Choroid plexus epithelial cell (primary cell): ENCODE data around the gene OSBPL2.

Experiments
- DNase-seq: peaks from one replicate; pipeline ENCODE4 v3.0.0-alpha.2; 2010; ENCODE audit warnings: low read depth
- H3K4me3 ChIP-seq: 2 replicates; pipeline ENCODE4 v1.5.1; 2011; ENCODE audit warnings: low read depth, mild to moderate bottlenecking, control low read depth, low read length, moderate library complexity
- TF ChIP-seq, protein P1 (sequence below): conservative IDR thresholded peaks from 2 replicates; pipeline ENCODE4 v1.5.1; 2011; ENCODE audit warnings: low read depth, mild to moderate bottlenecking, control low read depth, inconsistent platforms, low read length, moderate library complexity

The OSBPL2 gene

DNA sequence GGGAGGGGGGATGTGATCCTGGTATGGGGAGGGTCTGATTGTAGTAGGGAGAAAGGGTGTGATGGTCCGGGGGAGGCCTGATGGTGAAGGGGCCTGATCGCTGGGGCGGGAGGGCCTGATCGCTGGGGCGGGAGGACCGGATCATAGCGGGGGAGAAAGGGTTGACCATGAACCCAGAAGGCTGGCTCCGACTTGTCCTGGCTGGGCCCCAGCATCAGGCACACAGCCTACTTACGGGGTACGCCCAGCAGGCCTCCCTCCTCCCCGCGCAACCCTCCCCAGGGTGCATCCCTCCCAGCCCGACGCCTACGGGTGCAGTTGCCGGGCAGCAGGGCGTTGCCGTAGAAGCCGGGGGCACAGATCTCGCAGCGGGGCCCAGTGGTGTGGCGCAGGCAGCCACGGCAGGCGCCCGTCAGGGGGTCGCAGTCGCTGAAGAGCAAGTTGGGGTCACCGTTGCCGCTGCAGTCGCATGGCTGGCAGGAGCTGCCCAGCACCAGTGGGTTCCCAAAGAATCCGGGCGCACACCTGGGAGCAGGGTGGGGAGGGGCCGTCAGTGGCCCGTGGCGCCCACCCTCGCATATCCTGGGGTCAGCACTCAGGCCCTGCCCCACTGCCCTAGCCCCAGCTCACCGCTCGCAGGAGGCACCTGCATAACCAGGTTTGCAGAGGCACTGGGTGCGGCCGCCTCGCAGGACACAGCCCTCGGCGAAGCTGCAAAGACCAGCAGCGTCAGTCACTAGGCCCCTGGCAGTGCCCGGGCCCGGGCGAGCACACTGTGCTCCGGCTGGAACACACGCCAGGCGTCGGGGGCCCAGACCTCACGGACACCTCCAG, 85.0 kb downstream of the OSBPL2 start:
- DNase-seq = no peak
- TF ChIP-seq, protein P1, sequence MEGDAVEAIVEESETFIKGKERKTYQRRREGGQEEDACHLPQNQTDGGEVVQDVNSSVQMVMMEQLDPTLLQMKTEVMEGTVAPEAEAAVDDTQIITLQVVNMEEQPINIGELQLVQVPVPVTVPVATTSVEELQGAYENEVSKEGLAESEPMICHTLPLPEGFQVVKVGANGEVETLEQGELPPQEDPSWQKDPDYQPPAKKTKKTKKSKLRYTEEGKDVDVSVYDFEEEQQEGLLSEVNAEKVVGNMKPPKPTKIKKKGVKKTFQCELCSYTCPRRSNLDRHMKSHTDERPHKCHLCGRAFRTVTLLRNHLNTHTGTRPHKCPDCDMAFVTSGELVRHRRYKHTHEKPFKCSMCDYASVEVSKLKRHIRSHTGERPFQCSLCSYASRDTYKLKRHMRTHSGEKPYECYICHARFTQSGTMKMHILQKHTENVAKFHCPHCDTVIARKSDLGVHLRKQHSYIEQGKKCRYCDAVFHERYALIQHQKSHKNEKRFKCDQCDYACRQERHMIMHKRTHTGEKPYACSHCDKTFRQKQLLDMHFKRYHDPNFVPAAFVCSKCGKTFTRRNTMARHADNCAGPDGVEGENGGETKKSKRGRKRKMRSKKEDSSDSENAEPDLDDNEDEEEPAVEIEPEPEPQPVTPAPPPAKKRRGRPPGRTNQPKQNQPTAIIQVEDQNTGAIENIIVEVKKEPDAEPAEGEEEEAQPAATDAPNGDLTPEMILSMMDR = no peak
- no peak overlapping the region for H3K4me3 ChIP-seq

DNA sequence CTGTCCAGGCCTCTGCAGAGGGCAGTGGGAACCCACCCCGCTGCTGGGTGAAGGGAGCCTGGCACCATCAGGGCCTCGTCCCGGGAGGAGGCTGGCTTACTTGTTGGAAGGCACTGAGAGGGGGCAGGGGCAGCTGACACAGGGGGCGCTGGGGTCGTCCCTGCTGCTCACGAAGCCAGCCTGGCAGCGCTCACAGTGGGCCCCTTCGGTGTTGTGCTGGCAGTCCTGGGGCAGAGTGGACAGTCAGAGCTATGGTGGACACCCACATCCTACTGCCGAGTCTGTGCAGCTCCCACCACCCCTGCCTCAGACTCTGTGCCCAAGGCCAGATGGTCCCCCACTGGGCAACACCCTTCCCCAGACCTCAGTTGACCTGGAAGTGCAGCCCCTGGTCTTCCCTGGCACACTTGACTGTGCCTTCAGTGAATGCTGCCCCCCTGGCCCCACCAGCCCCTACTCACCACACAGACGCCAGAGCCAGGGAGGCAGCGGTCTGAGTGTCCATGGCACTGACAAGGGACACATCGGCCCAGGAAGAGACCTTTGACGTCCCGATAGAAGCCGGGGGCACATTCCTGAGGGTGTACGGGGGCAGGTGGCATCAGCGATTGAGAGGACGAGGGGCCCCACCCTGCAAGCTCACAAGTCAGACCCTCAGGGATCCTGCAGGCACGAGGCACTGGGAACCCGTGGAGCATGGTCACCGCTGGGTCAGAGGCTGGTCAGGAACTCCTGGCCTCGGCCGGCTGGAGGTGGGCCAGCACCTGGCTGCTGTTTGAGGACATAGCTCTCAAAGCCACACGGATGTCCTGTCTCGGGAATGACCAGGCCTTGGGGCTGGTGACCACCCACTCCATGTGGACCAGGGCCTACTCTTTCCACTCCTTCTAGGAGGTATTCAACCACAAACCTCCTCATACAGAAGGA, 85.9 kb downstream of the OSBPL2 start:
- TF ChIP-seq, protein P1 = no peak
- H3K4me3 ChIP-seq = no peak overlapping the region
- no peak for DNase-seq

- TF ChIP-seq, protein P1 = no peak
- no peak for DNase-seq
- H3K4me3 ChIP-seq = no peak overlapping the region
These were observed 87.0 kb downstream of the OSBPL2 start for GRCh38 chr20:62325172-62325905.

GRCh38 chr20:62326559-62326958, 88.2 kb downstream of the OSBPL2 start:
- H3K4me3 ChIP-seq = no peak overlapping the region
- DNase-seq = no peak
- TF ChIP-seq, protein P1 = no peak

DNA sequence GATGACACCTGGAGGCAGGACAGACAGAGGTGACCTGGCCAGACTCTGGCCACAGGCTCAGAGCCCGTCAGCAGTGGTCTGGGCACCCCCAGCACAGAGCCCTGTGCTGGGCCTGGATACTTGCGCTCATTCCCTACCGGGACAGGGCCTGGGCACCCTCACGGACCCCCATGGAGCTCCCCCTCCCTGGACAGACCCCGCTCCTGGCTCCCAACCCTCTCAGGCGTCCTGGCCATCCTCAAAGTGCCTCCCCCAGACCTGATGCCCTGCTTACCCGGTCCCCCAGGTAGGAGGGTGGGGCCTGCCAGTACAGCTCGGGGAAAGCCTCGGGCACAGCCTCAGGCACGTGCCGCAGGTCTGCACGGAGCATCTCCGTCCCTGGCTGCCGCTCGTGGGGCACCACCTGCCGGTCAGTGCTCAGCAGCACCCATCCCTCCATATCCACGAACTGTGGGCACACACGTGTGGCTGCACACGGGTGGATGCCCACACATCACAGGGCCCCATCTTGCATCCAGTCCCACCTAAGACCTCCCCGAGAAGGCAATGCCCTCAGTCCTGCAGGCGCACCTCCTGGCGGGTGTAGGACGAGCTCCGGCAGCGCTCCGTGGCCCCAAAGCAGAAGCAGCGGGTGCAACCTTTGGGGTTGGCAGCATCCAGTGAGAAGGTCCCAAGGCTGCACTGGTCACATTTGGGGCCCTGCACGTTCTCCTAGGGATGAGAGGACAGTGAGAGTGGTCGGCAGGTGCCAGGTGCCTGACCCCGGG, 88.8 kb downstream of the OSBPL2 start:
- no peak overlapping the region for H3K4me3 ChIP-seq
- DNase-seq = no peak

More for the DNA sequence above, 88.8 kb downstream of the OSBPL2 start:
- TF ChIP-seq, protein P1 = no peak
